HuH-7 (cell line): ENCODE data around the gene AMOTL1.

Experiments used
- DNase-seq: peaks from one replicate; pipeline ENCODE4 v3.0.0; 2011; ENCODE audit warnings: low spot score

The AMOTL1 gene

DNA sequence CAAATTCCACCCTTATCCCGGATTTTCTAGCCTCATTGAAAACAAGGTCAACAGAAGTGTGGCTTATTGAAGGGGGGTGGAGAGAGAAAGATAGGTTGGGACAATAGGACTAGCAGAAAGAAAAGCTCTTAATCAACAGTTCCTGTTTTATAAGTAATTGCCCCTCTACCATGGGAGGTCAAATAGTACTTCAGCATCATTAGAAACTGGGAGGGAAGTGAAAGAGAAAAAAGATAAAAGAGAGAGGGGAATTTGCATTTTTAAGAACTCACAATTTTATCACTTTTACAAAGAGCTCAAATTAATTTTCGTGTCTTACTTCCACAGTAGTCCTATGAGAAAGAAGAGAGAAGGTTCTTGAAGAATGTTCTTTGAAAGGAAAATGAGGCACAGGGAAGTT is 89.2 kb downstream of the AMOTL1 start:
- no peak for DNase-seq

DNA sequence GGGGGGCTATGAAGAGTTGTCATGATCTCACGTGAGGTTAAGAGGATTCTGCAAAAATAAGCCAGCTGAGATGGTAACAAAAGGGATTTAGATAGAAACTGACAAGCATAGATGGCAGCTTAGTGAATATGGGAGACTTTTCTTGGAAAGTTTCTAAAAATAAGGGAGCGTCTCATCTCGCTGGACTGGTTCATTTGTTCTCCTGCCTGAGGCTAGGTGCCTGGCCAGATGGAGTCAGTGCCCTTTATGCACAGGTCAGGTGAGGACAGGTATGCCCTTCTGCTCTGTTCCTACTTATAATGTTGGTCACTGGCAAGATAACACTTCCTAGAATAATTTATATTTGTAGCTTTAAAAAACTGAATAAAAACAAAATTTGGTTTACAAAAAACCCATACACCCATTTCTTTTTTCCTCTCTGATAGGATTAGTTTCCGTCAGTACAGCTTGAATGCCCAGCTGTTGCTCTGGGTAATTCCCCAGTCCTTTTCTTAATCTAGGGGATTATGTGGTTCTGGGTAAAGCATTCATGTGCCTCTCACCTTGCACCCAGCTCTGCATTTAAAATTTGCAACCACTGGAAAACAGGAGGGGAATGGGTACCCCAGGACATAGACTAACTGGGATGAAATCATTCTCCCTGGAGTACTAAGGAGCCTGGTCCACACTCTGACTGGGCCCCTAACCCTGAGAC is 90.0 kb downstream of the AMOTL1 start:
- no peak for DNase-seq

DNA sequence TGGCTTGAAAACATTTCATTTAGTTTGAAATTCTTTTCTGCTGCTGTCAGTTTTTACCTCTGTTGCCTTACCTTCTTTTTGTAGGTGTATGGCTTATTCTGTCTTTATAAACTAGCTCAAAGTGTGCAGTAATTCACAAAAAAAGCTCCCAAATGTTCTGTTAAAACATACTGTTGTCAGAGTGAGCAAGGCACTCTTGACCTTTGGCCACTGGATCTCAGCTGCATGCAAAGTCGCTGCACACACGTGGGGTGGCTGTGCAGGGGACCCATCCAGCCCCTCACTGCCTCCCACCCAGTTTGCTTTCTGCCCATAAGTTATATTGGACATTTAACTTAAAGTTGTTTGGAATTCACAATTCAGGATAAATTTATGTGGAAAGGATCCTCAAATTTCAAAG is 92.2 kb downstream of the AMOTL1 start:
- DNase-seq: no peak

DNA sequence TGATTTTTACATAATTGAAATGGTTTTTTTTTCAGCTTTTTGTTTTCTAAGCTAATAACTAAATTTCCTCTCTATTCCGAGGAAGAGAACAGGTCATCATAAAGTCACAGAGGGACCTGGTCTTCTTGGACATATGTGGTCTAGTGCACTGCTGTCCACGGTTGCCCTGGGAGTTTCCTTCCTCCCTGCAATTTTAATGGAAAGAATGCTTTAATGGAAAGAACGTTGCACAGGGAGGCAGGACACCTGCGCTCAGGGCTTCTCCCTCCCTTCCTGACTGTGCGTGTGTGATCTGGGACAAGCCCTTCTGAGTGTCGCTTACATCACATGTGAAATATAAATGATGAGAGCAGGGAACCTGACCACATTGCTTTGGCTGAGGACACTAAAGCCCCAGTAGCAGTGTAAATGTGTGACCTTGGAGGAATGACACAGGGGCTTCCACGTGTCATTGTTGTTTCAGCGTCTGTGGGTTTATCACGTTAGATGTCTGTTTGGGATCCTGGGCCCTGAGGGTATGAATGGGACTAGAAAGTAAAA is 93.2 kb downstream of the AMOTL1 start:
- no peak for DNase-seq

DNA sequence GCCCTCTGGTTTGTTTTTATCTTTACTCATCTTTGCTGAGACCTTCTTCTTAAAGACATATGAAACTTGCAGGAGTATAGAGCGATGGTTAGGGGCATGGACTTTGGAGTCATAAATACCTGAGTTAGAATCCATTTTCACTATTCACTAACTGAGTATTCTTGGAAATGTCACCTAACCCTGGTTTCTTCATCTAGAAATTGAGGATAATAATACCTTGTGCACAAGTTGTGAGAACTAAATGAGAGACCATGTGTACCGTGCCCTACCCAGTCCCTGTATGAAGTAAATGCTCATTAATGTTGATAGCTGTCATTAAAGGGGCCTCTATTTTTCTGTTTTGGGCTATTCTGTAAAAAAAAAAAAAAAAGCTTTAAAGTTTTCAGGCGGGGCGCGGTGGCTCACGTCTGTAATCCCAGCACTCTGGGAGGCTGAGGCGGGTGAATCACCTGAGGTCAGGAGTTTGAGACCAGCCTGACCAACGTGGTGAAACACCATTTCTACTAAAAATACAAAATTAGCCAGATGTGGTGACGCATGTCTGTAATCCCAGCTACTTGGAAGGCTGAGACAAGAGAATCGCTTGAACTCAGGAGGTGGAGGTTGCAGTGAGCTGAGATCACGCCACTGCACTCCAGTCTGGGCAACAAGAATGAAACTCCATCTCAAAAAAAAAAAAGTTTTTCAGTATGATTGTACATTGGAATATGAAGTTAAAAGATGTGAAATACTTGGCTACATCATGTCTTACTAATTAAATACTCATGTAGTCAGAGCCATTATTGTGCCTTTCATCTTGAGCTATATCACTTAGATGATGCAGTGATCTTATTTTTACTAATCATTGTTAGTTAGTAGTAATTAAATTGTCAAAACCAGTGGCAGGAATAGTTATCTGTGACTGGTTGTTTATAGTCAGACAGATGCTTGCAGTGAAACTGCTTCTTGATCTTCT is 95.0 kb downstream of the AMOTL1 start:
- DNase-seq: no peak

DNA sequence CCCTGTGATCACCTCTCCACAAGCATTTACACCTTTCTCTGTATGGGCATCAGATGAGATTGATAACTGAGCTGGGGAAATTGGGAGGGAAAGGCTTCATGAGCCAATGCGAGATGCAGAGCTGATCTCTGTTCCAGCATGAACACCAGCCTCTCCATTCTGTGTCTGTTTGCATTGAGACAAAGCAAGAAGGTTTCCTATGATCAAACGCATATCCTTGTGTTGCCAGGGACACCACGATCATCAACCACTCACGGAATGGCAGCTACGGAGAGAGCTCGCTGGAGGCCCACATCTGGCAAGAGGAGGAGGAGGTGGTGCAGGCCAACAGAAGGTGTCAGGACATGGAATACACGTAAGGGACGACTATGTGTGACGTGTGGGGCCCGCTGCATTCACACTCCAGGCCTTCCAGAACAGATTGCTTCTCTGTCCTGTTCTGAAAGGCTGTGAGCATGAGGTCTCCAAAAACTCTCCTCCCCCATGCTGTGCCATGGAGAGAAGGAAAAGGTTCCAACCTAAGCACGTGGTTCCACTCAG is 96.4 kb downstream of the AMOTL1 start:
- no peak for DNase-seq

DNA sequence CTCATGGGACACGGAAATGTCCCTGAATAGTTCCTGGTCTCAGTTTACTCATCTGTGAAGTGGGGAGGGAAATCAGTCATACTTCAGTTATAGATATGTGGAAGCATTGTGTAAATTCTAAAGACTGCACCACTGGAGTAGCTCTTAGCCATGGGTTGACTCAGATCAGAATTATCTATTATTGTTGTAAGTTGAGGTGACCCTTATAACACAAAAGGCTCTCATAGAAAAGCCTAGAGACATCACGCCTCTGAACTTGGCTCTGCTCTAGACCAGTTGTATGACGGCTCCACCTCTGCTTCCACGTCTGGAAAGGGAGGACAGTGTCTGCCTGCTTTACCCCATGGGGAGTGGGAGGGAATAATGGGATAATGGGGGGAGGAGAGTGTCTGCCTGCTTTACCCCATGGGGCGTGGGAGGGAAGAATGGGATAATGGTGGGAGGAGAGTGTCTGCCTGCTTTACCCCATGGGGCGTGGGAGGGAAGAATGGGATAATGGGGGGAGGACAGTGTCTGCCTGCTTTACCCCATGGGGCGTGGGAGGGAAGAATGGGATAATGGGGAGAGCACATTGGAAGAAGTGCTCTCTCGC is 98.2 kb downstream of the AMOTL1 start:
- DNase-seq: no peak

DNA sequence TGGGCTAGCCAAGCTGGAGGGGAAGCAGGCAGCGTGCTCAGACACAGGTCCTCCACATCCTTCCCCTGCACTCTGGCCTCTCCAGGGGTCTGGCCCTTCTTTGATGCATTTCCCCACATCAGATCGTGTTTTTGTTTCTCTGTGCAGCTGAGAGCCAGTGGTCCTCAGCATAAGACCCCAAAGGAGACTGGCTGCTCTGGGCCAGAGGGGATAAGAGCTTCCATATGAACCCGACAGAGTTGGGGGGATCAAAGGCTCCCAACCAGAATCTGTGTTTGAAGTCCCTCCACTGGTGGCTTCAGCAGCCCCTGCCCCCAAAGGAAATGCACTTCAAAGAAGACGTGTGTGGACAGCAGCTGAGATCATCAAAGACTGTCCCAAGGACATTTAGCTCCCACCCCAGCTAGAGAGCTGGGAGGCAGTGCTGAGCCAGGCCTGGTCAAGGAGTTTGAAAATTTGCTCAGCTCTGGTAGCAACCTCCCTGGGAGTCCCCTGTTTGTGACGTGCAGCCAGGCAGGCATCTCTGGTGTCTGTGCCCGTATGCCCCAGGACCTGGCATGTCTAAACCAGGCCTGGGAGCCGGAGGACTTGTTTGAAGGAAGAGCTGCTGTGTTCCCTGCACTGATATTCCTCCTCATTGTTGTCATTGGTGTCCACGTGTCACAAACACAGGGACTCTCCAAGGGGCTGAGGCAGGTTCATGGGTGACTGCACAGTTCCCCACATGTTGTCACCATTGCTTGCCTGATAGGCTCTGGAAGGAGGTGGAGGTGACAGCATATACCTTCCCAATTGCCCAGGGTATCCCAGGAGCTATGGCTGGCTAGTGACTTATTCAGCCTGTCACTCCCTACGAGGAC is 99.0 kb downstream of the AMOTL1 start:
- no peak for DNase-seq

DNA sequence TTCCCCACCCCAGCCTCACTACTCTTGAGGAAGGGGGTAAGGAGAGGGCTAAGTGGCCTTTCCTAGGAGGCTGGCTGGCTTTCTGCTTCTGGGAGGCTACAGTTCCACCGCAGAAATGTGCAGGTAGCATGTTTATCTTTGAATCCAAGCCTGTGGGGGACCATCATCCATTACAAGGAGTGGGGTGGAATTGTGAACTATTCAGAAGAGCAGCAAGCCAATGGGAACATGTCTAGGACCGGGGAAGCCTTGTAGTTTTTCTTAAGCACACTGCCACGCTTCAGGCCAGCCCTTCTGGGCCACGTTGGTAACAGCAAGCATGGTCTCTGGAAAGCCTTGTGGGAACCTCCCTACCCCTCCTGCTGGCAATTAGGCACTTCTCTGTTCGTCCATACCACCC is 100.3 kb downstream of the AMOTL1 start:
- no peak for DNase-seq

DNA sequence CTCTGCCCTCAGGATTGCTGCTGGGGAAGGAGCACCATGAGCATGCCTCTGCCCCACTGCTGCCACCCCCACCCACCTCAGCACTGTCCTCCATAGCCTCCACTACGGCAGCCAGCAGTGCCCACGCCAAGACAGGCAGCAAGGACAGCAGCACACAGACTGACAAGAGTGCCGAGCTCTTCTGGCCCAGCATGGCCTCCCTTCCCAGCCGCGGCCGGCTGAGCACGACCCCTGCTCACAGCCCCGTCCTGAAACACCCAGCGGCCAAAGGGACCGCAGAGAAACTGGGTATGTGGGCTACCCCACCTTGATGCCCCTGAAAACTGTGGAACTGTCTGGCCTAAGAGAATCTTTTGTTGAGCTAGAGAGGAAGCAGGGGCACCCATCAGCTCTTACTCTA is 101.0 kb downstream of the AMOTL1 start:
- DNase-seq: no peak

DNA sequence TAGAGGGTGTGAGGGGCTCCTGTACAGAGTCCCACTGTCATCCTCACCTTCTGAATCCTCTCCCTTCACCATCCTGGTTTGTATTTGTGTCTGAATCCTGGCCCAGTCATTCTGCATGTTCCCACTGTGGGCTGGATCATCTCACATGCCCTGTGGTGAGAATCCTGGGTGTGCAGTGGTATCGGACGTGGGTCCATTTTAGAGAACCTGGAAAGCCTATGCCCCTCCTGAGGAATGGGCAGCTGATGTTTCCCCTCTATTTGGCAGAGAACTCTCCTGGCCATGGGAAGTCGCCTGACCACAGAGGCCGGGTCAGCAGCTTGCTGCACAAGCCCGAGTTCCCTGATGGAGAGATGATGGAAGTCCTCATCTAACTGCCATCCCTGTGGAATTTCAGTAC is 102.3 kb downstream of the AMOTL1 start:
- no peak for DNase-seq

DNA sequence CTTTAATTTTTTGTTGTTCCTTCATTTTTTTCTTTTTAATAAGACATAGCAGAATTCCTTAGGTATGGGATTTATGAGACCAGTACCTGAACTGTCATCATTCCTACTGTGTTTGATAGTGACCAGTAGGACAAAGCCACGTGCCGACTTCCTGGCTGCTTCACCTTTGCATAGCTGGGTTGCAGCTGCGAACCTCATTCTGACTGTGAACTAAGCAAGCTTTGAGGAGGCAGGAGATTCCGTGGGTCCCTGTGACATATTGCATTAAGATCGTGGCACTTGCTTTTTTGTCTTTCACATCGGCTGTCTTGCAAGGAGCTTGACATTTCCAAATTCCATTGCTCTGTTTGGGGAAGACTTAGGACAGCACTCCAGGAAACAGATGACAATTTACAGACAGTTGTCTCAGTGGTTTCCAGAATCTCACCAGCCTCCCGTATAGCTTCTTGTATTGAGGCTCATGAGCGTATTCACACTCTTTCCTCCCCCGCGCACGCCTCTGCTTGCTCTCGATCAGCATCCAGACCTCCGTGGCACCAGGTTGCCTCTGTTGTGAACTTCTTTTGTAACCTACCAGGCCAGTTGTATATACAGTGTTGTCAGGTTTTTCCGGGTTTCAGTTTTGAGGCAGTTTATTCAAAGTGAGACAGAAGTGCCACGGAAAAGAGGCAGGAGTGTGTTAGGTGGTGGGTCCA is 103.5 kb downstream of the AMOTL1 start:
- no peak for DNase-seq

DNA sequence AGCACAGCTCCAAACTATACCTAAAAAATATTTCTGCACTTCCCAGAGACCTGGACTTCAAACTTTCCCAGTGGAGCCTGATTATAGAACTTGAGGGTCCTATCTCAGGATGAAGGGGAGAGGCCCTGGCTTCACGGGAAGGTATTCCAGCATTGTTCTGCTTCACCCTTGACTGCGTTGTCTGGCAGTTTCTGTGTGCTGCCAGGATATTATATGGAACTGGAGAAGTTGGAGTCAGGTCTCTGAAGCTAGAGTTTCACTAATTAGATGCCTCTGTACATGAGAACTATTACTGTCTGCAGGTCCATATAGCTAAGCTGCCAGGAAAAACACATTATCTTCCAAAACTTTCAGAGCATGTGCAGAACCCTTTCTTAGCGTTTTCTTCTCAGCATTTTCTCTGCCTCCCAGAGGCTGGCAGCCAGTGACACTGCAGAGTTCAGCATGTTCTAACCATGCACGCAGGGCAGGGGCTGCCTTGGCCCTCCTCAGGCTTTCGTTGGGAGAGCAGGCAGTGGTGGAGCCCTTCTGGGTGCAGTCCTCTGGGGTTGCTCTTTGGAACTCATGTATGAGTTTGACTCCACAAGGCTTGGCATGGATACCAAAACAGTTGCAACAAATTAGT is 105.9 kb downstream of the AMOTL1 start:
- no peak for DNase-seq

DNA sequence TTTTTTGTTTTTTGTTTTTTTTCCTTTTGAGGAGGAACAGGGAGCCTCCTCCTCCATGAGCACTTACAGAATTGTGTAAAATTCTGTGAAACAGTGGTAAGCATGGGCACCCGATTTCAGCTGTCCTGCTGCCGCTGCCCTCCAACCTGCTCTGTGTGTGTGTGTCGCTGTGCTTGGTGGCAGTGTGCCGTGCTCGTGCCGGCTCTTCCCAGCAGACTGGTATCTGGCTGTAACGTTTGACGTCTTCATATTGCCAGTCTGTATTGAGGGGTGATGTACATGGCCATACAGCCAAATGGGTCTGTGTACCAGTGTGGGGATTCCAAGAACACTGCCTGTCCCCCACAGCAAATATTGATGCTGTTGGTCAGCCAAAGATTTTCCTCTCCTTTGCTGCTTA is 108.1 kb downstream of the AMOTL1 start:
- no peak for DNase-seq

DNA sequence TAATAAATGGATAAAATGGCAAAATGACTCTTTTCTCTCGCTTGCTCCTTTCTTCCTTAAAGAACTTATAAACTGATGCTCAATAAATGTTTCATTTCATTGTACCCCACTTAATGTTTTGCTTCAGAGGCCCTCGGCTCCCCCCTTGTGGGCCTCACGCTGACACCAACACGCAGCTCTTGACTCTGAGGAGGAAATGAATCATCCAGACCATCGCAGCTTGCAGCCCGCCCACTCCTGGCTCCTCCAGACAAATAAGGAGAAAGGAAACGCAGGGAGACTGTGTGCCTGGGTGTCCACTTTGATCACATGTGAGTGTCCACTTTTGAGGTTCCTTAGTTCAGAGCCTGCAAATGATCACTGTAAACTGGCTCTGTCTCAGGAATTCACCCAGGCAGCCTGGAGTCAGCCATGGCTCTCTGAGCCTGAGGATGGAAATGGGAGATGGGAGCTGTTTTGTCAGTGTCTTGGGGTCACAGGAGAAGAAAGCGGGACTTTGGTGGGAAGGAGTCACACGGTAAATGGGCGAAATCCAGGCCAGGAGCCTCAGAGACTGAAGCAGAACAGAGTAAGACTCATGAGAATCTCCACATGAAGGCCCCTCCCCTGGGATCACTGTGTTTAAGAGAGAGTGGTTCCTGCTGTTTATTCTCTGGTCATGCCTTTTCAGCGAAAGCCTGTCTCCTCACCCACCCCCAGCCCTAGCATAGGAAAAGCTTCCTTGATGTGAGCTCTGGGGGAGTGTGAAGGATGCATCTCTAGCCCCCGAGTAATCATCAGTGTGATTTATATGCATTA is 108.7 kb downstream of the AMOTL1 start:
- no peak for DNase-seq

DNA sequence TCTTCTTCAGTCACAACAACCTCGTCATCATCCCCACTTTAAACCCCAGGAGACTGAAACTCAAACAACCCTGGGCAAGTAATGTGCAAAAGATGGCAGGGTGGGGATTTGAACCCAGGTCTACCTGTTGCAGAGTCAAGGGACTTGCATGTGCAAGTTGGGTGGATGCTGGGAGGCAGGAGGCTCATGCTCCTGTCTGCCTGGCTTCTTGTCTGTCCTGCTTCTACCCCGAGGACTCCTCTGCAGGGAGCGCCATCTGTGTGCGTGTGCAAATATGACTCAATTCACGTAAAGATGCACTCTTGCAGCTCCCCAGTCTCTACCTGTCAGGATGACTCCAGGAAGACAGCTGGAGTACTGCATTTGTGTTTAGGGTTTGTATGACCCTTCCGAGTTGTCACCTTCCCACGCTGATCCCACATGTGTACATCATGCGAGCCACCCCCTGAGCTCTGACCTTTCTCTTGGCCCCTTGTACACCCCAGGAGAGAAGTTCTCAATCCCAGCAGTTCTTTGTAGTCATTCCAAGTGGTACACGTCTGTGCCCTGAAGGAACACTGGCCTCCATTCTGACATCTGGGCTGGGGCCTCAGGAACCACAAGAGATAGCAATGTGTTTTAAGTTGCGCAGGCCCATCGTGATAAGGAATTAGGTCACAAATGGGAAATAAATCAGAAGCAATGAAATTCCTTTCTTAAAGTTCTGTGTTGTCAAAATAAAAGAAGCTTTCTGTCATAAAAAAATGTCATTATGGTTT is 109.5 kb downstream of the AMOTL1 start:
- no peak for DNase-seq

DNA sequence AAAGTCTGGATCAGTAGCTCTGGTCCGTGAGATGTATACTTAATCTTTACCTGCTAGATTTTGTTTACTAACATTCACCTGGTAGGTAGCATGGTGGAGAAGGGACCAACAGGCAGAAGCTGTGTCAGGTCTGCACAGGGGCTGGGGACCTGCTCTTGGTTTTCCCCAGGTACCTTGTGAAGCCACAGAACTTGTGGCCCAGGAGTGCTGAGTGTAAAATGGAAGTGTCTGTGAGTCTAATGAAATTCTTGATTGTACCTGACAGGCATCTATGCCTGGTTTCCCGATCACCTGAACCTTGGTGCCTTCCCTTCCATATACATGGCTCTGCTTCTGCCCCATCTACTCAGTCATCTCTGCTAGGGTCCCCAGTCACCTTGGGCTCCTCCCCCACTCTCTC is 110.8 kb downstream of the AMOTL1 start:
- no peak for DNase-seq

DNA sequence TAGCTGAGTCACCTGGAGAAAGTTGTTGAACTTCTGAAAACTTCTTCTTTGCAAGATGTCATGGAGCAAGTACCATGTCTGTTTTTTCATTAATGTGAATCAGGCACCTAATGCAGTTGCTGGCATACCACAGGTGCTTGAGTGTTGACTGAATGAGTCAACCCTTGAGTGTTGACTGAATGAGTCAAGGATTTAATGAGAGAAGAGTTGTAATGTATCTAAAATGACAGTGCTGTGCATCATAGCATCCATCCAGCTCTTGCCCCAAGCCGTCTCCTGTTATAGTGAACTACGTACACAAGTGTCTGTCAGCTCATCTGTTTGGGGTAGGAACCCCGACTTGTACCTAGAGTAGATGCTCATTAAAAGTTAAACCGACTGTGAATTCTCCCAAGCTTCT is 112.1 kb downstream of the AMOTL1 start:
- no peak for DNase-seq

DNA sequence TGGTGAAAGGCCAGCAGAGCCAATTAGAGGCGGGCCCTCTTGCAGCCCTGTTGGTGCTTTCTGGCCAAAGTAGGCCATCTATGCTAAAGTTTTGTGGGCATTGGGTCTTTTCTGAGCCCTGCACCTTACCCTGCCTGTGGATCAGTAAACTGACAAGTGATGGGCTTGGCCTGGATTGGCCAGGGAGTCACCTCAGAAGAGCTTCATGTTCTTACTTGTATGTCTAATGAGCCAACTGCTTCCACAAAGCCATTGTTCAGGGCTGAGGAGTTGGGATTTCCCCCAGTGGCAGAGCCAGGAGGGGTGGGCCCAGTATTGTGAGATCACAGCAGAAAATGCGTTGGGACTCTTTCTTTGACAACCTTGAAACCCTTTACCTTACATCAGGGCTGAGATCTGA is 114.8 kb downstream of the AMOTL1 start:
- no peak for DNase-seq
